Retinal pigment epithelial cell (primary cell): ENCODE results near the gene PAPLN.

Source experiments
- DNase-seq: peaks from one replicate; pipeline ENCODE4 v3.0.0-alpha.2; 2010; ENCODE audit warnings: low read depth
- H3K4me3 ChIP-seq: 2 replicates; pipeline ENCODE4 v1.5.1; 2011; ENCODE audit warnings: mild to moderate bottlenecking, low read length, control low read depth, moderate library complexity
- TF ChIP-seq, protein P1 (sequence below): conservative IDR thresholded peaks from 2 replicates; pipeline ENCODE4 v1.5.1; 2011; ENCODE audit warnings: low read depth, low read length, control low read depth, inconsistent platforms

Gene PAPLN

DNA sequence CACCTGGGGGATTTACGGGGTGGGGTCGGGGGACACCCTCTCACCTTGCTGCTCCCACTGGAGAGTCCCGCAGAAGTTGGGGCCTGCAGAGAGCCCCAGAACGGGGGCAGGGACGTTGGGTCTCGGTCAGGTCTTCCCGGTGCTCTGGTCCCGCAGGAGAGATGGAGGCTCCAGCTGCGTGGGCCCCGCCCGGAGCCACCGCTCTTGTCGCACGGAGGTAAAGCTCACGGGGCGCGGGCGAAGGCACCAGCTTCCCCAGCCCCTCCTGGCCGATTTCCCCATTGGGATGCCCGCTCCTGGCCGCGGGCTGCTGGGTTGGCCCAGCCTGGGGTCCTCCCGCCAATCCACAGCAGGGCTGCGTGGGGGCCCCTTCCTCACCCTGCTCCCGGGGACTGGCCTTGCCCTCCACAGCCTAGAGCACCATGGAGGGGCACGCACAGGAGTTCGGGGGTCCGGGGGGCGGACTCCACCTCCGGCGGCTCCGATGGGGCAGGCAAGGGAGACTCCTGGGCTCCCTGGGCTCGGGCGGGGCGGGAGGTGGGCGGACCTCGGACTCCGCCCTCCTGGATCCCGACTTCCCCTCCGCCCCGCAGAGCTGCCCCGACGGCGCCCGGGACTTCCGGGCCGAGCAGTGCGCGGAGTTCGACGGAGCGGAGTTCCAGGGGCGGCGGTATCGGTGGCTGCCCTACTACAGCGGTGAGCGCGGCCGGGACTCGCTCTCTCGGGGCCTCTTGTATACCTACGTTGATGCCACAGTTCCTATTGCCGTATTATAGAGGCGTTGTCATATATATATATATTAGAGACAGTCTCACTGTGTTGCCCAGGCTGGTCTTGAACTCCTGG, 8.4 kb downstream of the PAPLN start:
- TF ChIP-seq, protein P1, sequence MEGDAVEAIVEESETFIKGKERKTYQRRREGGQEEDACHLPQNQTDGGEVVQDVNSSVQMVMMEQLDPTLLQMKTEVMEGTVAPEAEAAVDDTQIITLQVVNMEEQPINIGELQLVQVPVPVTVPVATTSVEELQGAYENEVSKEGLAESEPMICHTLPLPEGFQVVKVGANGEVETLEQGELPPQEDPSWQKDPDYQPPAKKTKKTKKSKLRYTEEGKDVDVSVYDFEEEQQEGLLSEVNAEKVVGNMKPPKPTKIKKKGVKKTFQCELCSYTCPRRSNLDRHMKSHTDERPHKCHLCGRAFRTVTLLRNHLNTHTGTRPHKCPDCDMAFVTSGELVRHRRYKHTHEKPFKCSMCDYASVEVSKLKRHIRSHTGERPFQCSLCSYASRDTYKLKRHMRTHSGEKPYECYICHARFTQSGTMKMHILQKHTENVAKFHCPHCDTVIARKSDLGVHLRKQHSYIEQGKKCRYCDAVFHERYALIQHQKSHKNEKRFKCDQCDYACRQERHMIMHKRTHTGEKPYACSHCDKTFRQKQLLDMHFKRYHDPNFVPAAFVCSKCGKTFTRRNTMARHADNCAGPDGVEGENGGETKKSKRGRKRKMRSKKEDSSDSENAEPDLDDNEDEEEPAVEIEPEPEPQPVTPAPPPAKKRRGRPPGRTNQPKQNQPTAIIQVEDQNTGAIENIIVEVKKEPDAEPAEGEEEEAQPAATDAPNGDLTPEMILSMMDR = no peak
- no peak for DNase-seq
- H3K4me3 ChIP-seq = peak overlapping the region; percentile 58

GRCh38 chr14:73246387-73247150, 9.3 kb downstream of the PAPLN start:
- TF ChIP-seq, protein P1 = no peak
- H3K4me3 ChIP-seq = peak overlapping the region; percentile 58
- no peak for DNase-seq

DNA sequence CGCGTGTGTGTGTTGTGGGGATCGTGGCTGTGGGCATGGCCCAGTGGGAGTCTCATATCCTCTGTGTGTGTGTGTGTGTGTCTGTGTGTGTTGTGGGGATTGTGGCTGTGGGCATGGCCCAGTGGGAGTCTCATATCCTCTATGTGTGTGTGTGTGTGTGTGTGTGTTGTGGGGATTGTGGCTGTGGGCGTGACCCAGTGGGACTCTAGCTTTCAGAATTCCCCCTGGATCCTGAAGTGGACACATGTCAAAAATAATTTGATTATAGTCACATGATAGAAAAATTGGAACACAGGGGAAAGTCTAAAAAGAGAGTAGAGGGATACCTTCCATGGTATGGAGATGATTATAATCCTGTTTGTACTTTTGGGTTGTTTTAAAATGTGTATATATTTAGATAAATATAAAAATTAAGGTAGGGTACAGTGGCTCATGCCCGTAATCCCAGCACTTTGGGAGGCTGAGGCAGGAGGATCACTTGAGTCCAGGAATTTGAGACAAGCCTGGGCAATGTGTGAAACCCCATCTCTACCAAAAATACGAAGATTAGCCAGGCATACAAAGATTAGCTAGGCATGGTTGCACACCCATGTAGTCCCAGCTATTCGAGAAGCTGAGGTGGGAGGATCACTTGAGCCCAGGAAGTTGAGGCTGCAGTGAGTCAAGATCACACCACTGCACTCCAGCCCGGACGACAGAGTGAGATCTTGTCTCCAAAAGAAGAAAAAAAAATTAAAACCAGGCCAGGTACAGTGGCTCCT, 11.0 kb downstream of the PAPLN start:
- no peak for DNase-seq
- TF ChIP-seq, protein P1 = no peak
- no peak overlapping the region for H3K4me3 ChIP-seq

GRCh38 chr14:73249108-73249507, 11.8 kb downstream of the PAPLN start:
- TF ChIP-seq, protein P1 = no peak
- H3K4me3 ChIP-seq = no peak overlapping the region
- DNase-seq = no peak

DNA sequence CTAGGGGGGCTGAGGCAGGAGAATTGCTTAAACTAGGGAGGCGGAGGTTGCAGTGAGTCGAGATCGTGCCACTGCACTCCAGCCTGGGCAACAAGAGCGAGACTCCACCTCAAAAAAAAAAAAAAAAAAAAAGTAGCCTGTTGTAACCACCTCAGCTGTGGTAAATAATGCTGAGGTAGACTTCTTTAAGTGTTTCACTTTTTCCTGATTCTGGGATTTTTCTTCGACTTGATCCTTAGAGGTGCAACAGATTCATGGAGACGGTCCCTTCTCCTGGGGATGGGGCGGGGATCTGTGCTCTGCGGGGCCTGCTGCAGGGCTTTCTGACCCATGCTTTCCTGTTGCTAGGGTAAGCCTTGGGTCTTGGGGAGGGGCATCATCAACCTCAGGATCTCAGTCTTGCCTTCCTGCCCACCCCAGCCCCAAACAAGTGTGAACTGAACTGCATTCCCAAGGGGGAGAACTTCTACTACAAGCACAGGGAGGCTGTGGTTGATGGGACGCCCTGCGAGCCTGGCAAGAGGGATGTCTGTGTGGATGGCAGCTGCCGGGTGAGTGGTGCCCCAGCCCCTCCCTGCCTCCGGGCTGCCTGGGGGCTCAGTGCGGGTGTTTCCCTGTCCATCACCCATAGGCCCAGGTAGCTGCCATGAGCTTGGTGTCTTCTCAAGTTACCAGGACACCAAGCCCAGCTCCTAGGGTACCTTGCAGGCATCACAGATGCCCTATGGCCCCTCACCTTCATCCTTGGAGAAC, 12.4 kb downstream of the PAPLN start:
- no peak for DNase-seq
- TF ChIP-seq, protein P1 = no peak
- H3K4me3 ChIP-seq = no peak overlapping the region

DNA sequence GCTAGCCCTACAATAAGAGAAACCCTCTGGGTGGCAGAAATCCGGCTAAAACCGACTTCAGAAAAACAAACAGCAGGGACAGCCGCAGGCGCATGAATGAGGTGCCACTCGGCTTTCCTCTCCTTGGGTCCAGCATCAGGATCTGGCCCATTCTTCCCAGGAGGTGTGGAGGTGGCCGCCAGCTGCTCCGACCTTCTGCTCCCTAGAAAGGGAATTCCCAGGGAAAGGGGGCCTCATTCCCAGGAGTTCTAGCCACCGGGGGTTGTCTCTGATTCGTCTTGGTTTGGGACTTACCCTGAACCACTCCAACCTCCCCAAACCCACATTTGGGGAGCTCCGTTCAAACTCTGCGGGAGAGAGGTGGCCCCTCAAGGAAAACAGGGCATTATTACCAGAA, 13.0 kb downstream of the PAPLN start:
- no peak overlapping the region for H3K4me3 ChIP-seq
- DNase-seq = no peak
- TF ChIP-seq, protein P1 = no peak
